COLO829 (cell line): Measurements from ENCODE around the gene PAPOLA.
"Not testable (repeated sequence)": the region's sequence is repeated elsewhere in the genome, so short reads cannot be mapped to it uniquely, and the experiment has no call there.

Experiments
- DNase-seq: peaks from one replicate; pipeline ENCODE4 v3.0.0; 2012; ENCODE audit warnings: low spot score

PAPOLA gene

GRCh38 chr14:96501740-96502620 lies at the start of gene PAPOLA:
Gene PAPOLA, plus strand, starts transcription at chr14:96502382. Its CDS starts 211 bp downstream, at chr14:96502593.
- DNase-seq: peak; percentile 98

- DNase-seq: no peak
Observed at GRCh38 chr14:96452684-96453083, 49.5 kb upstream of the PAPOLA start.

GRCh38 chr14:96455588-96455987 lies 46.6 kb upstream of the PAPOLA start:
- no peak for DNase-seq

- DNase-seq: peak; percentile 92
Observed at GRCh38 chr14:96459851-96460250, 42.3 kb upstream of the PAPOLA start.

- DNase-seq: no peak
Observed at GRCh38 chr14:96461950-96462798, 40.0 kb upstream of the PAPOLA start.

DNA sequence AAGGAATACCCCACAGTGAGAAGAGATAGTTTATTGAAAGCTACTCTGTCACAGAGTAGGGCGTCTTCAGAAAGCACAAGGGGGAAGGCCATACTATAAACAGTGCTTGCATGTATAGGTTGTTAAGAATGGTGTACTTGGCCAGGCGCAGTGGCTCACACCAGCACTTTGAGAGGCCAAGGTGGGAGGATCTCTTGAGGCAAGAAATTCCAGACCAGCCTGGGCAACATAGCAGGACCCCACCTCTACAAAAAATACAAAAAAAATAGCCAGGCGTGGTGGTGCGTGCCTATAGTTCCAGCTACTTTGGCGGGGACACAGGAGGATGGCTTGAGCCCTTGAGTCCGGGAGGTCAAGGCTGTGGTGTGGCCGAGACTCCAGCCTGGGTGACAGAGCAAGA lies 38.0 kb upstream of the PAPOLA start:
- DNase-seq: no peak

DNA sequence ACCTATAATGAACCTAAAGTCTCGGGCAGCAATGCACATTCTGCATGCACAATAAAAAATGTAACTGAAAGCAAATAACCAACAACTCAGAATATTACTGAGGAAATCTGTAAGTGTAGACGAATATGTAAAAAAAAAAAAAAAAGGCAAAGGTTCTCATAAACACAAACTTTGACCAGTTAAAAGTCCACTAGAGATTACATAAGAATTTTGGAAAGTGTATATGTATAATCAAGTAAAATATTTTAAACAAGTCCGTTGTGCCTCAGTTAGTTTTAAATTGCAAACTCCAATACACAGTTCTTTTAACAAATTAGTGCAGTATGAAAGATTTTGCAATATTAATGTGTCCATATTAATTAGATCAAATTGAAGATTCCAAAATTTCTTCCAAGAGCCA lies 35.3 kb upstream of the PAPOLA start:
- DNase-seq: no peak

- no peak for DNase-seq
Observed at GRCh38 chr14:96470331-96470730, 31.9 kb upstream of the PAPOLA start.

- DNase-seq: not testable (repeated sequence)
Observed at GRCh38 chr14:96470967-96471366, 31.2 kb upstream of the PAPOLA start.

GRCh38 chr14:96478119-96478518 lies 24.1 kb upstream of the PAPOLA start:
- DNase-seq: no peak

DNA sequence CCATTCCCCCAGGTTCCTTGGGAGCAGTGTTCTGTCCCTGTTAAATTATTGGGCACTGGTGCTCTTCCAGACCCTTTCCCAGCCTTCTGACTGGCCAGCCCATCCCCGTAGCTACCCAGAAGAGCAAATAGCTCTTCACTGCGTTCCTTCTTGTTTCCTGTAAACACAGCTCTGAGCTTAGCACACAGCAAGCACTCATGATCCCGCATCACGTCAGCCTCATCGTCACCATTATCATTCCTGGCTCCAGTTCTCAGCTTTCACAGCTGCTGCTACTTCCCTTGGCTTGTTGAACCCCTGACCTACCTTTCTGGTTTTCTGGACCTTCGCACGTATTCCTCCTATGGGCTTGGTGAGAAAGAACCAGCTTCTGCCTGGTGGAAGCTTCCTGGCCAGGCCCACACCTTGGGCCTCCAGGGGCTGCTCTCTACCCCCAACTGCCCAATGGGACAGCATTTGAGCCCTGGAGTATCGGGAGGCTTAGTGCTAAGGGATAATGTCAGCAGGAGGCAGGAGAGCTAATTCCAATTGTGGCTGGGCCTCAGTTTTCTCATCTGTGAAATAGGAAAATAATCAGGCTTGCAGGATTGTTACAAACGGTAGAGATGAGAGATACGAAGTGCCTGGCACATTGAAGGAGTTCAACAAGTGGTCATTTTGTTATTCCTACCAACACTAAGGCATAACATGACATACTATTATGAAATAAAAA lies 22.6 kb upstream of the PAPOLA start:
- no peak for DNase-seq

GRCh38 chr14:96481731-96482314 lies 20.4 kb upstream of the PAPOLA start:
- no peak for DNase-seq

DNA sequence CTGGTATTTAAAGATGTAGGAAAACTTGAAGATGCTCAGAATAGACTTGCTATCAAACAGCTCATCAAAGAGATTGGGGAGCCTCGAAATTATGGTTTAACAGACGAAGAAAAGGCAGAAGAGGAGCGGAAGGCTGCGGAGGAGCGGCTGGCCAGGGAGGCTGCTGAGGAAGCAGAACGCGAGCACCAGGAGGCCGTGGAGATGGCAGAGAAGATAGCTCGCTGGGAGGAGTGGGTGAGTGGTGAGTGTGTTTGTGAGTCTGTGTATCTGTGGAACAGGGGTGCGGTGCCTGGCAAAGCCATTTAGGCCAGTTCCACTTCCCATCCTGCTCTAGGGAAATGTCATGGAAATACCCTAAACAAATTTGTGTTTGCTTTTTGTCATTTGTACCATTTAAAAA lies 19.2 kb upstream of the PAPOLA start:
- no peak for DNase-seq

- no peak for DNase-seq
Observed at GRCh38 chr14:96484399-96484798, 17.8 kb upstream of the PAPOLA start.

DNA sequence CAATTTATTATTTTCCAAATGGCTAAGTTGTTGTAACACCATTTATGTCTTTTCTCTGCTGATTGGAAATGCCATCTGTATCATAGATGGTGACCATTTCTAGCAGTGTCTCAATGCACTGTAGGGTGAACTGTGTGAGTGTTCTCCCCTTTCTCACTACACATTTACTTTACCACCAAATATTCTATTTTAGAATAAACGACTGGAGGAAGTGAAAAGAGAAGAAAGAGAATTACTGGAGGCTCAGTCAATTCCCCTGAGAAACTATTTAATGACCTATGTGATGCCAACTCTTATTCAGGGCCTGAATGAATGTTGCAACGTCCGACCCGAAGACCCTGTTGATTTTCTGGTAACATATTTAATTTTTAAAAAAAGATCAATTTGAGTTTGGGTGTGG lies 15.5 kb upstream of the PAPOLA start:
- no peak for DNase-seq

GRCh38 chr14:96489327-96489726 lies 12.9 kb upstream of the PAPOLA start:
- DNase-seq: no peak

DNA sequence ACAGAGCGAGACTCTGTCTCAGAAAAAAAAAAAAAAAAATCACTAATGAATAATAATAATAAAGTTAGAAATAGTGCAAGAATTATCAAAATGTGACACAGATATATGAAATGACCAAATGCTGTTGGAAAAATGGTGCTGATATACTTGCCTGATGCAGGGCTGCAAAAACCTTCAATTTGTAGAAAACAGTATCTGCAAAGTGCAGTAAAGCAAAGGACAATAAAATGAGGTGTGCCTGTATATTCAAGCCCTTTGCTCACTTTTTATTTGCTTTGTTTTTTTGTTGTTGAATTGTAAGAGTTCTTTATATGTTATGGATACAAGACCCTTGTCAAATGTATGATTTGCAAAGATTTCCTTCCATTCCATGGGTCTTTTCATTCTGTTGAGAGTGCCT lies 9.0 kb upstream of the PAPOLA start:
- DNase-seq: no peak

GRCh38 chr14:96494331-96494730 lies 7.9 kb upstream of the PAPOLA start:
- DNase-seq: no peak

DNA sequence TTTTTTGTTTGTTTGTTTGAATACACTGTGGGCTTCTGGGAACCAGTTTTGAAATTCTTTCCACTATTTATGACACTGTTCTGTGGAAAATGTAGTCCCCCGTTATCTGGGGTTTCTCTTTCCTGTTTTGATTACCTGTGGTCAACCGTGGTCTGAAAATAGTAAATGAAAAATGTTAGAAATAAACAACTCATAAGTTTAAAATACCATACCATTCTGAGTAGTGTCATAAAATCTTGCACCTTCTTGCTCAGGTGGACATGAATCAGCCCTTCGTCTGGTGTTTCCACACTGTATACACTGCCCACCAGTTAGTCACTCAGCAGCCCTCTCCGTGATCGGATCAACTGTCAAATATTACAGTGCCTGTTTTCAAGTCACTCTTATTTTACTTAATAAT lies 5.1 kb upstream of the PAPOLA start:
- DNase-seq: no peak

DNA sequence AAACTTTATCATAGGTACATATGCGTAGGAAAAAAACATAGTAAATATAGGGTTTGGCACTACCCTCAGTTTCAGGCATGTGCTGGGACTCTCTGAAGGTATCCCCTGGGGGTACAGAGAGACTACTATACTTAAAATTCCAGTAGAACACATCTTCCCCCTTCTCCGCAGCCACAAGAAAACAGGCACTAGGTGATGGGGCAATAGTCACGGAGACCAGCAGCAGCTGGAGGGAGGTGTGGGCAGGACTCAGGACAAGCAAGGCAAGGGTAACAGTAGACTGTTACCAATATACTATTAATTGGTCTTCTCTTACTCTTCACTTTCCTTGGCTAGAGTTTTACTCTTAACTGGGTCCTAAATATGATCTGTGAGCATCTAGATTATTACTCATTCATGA lies 4.6 kb upstream of the PAPOLA start:
- no peak for DNase-seq

GRCh38 chr14:96501217-96501739 lies 904 bp upstream of the PAPOLA start:
- no peak for DNase-seq
